ENCODE results near the gene BBLN.

Gene BBLN

GRCh38 chr9:128201441-128202369 is 41.6 kb downstream of the BBLN start:
- DNase-seq (ENCODE audit: extremely low read depth, insufficient read length) = no peak
- TF ChIP-seq CTCF (IDR thresholded peaks at IDR 0.05; ENCODE audit: insufficient read depth, low read length, poor library complexity, severe bottlenecking) = peak; percentile 1
- no peak overlapping the region for H3K4me3 ChIP-seq (replicated peaks; ENCODE audit: low read depth, low read length)
- no peaks in the 10 kb centered on the region for H3K36me3 ChIP-seq (ENCODE audit: control insufficient read depth, insufficient read depth, low read length)
- peaks cover 4% of the 10 kb centered on the region for H3K27me3 ChIP-seq (replicated peaks; ENCODE audit: control insufficient read depth, insufficient read depth, low read length)

- peaks cover 4% of the 10 kb centered on the region for H3K27me3 ChIP-seq (replicated peaks; ENCODE audit: control insufficient read depth, insufficient read depth, low read length)
- no peaks in the 10 kb centered on the region for H3K36me3 ChIP-seq (ENCODE audit: control insufficient read depth, insufficient read depth, low read length)
- TF ChIP-seq CTCF (IDR thresholded peaks at IDR 0.05; ENCODE audit: insufficient read depth, low read length, poor library complexity, severe bottlenecking) = no peak
- DNase-seq (ENCODE audit: extremely low read depth, insufficient read length) = no peak
- no peak overlapping the region for H3K4me3 ChIP-seq (replicated peaks; ENCODE audit: low read depth, low read length)
Measured at GRCh38 chr9:128202648-128203023, 42.6 kb downstream of the BBLN start.

GRCh38 chr9:128203024-128203706 is 43.1 kb downstream of the BBLN start, which contains the start of gene DNM1:
DNM1 (plus strand) TSS chr9:128203379; CDS start chr9:128203471, 92 bp downstream.
- no peak for TF ChIP-seq CTCF (IDR thresholded peaks at IDR 0.05; ENCODE audit: insufficient read depth, low read length, poor library complexity, severe bottlenecking)
- Histone ChIP-seq H3K4me3 (replicated peaks; ENCODE audit: low read depth, low read length) (peak within 1 kb of the TSS; percentile 56), H3K36me3 (ENCODE audit: control insufficient read depth, insufficient read depth, low read length) (no peaks in the 10 kb centered on the region), H3K27me3 (replicated peaks; ENCODE audit: control insufficient read depth, insufficient read depth, low read length) (peaks cover 4% of the 10 kb centered on the region)
- DNase-seq (ENCODE audit: extremely low read depth, insufficient read length) = peak; percentile 76

GRCh38 chr9:128203707-128204551 is 43.9 kb downstream of the BBLN start:
- no peak for DNase-seq (ENCODE audit: extremely low read depth, insufficient read length)
- H3K4me3 ChIP-seq (replicated peaks; ENCODE audit: low read depth, low read length) = peak overlapping the region; percentile 56

More at GRCh38 chr9:128203707-128204551, 43.9 kb downstream of the BBLN start:
- no peak for TF ChIP-seq CTCF (IDR thresholded peaks at IDR 0.05; ENCODE audit: insufficient read depth, low read length, poor library complexity, severe bottlenecking)
- Histone ChIP-seq H3K36me3 (ENCODE audit: control insufficient read depth, insufficient read depth, low read length) (no peaks in the 10 kb centered on the region), H3K27me3 (replicated peaks; ENCODE audit: control insufficient read depth, insufficient read depth, low read length) (peaks cover 4% of the 10 kb centered on the region)

All from GM06990 (cell line).